Coronary artery (tissue), 2 donors: ENCODE measurements around the gene NNMT.

Experiments
- DNase-seq: peaks from one replicate; pipeline ENCODE4 v3.0.0-alpha.2; 2017; ENCODE audit warnings: low spot score
- H3K27ac ChIP-seq, 2 donors: fragments of 200-600 bp; sonication (generic); one replicate each; pipeline ENCODE4 v1.5.1; 2016 to 2019
- H3K4me3 ChIP-seq: fragments of 200-600 bp; sonication (generic); 2 replicates; pipeline ENCODE4 v1.5.1; 2016; ENCODE audit warnings: mild to moderate bottlenecking, moderate library complexity
- TF ChIP-seq, protein P1 (sequence below): fragments of 200-600 bp; sonication (generic); IDR thresholded peaks from one replicate; pipeline ENCODE4 v1.5.1; 2019; ENCODE audit warnings: antibody characterized with exemption

The NNMT gene

DNA sequence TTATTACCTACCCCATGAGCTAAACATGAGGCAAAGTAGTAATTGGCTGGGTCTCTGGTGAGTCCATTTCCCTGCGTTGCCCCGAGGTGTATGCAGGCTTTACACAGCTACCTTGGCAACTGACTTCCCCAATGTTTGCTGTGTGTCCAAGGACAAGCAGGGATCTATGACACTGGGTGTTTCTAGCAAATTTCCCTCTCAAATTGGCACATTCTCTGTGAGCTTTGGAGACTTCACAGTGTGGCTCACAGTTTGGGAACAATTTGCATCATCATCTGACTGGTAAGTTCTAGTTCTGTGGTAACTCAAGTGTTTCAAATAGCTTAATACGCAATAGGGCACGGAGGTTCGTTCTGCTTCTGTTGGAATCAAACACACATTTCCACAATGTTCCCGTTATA, 12.5 kb downstream of the NNMT start:
- DNase-seq, result peak; percentile 87
- H3K4me3 ChIP-seq, result peak overlapping the region; percentile 65
- H3K27ac ChIP-seq, result peak overlapping the region; percentile 80 to 91
- TF ChIP-seq, protein P1, sequence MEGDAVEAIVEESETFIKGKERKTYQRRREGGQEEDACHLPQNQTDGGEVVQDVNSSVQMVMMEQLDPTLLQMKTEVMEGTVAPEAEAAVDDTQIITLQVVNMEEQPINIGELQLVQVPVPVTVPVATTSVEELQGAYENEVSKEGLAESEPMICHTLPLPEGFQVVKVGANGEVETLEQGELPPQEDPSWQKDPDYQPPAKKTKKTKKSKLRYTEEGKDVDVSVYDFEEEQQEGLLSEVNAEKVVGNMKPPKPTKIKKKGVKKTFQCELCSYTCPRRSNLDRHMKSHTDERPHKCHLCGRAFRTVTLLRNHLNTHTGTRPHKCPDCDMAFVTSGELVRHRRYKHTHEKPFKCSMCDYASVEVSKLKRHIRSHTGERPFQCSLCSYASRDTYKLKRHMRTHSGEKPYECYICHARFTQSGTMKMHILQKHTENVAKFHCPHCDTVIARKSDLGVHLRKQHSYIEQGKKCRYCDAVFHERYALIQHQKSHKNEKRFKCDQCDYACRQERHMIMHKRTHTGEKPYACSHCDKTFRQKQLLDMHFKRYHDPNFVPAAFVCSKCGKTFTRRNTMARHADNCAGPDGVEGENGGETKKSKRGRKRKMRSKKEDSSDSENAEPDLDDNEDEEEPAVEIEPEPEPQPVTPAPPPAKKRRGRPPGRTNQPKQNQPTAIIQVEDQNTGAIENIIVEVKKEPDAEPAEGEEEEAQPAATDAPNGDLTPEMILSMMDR, result no peak

DNA sequence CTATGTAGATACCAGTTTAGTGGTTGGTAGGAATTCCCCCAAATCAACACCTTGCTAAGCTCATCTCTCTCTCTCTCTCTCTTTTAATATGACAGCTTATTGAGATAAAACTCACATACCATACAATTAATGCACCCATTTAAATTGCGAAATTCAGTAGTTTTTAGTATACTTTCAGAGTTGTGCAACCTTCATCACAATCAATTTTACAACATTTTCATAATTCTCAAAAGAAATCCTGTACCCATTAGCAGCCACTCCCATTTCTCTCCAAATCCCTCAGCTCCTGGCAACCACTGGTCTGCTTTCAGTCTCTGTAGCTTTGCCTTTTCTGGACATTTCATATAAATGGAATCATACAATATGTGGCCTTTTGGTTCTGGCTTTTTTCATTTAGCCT, 13.3 kb downstream of the NNMT start:
- TF ChIP-seq, protein P1, result no peak
- DNase-seq, result no peak
- H3K4me3 ChIP-seq, result peak overlapping the region; percentile 65
- peak overlapping the region; percentile 80 to 91 for H3K27ac ChIP-seq

DNA sequence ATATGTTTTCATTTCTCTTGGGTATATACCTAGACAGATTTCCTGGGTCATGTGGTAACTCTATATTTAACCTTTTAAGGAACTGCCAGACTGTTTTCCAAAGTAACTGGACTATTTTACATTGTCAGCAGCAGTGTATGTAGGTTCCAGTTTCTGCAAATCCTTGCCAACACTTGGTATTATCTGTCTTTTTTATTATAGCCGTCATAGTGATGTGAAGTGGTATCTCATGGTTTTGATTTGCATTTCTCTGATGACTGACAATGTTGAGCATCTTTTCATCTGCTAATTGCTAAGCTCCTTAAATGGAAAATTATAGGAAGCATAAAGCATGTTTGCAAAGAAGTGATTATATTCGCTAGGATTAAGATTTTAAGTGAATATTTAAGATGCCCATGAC, 13.9 kb downstream of the NNMT start:
- TF ChIP-seq, protein P1, result no peak
- no peak for DNase-seq
- Histone ChIP-seq H3K27ac (peak overlapping the region; percentile 80 to 91), H3K4me3 (peak overlapping the region; percentile 65)

DNA sequence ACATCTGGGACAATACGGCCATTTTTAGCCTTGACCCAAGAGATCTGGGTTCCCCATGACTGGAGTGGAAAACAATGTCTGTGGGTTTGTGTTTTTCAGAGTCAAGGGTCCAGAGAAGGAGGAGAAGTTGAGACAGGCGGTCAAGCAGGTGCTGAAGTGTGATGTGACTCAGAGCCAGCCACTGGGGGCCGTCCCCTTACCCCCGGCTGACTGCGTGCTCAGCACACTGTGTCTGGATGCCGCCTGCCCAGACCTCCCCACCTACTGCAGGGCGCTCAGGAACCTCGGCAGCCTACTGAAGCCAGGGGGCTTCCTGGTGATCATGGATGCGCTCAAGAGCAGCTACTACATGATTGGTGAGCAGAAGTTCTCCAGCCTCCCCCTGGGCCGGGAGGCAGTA, 15.7 kb downstream of the NNMT start:
- no peak for DNase-seq
- peak overlapping the region in 1 of 2 donors; percentile 55 for H3K27ac ChIP-seq
- peak overlapping the region; percentile 40 for H3K4me3 ChIP-seq
- TF ChIP-seq, protein P1, result no peak

DNA sequence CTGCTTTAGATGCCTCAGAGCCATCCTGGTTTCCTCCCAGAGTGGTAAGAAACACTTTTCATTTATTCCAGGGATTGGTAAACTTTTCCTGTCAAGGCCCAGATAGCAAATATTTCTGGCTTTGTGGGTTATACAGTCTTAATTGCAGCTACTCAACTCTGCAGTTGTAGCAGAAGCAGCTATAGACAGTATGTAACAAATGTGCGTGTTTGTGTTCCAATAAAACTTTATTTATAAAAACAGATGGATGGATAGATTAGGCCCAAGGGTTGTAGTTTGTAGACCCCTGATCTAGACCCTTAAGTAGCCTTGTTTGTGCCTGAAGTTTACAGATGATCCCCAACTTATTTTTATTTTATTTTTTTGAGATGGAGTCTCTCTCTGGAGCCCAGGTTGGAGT, 17.9 kb downstream of the NNMT start:
- TF ChIP-seq, protein P1, result no peak
- peak overlapping the region in 1 of 2 donors; percentile 43 for H3K27ac ChIP-seq
- DNase-seq, result no peak
- H3K4me3 ChIP-seq, result no peak overlapping the region

DNA sequence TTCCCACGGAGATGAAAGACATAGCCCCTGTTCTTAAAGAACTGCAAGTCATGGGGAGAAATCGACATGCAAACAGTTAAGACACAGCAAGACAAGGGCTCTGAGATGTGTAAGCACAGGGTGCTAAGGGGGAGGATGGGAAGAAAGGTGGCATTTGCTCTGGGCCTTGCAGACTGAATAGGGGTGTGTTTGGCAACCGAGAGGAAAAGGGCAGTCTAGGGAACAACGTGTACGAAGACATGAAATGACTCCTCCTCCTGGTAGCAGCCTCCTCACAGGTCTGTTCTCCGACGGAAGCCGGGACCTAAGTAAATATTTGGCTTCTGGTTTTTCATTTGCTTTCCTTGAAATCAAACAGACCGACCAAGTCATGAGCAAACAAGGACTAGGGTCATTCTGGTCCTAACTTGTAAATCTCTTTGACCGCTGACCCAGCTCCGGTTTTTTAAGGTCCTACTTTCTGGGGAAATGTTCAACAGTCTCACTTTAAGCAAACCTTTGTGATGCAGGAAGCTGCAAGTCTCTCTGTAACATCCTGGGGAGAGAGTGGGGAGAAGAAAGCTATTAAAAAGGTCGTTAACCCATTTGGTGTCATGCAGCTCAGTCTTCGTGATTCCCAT, 19.7 kb downstream of the NNMT start:
- no peak for DNase-seq
- TF ChIP-seq, protein P1, result no peak
- Histone ChIP-seq H3K4me3 (no peak overlapping the region), H3K27ac (peak overlapping the region in 1 of 2 donors; percentile 42)

DNA sequence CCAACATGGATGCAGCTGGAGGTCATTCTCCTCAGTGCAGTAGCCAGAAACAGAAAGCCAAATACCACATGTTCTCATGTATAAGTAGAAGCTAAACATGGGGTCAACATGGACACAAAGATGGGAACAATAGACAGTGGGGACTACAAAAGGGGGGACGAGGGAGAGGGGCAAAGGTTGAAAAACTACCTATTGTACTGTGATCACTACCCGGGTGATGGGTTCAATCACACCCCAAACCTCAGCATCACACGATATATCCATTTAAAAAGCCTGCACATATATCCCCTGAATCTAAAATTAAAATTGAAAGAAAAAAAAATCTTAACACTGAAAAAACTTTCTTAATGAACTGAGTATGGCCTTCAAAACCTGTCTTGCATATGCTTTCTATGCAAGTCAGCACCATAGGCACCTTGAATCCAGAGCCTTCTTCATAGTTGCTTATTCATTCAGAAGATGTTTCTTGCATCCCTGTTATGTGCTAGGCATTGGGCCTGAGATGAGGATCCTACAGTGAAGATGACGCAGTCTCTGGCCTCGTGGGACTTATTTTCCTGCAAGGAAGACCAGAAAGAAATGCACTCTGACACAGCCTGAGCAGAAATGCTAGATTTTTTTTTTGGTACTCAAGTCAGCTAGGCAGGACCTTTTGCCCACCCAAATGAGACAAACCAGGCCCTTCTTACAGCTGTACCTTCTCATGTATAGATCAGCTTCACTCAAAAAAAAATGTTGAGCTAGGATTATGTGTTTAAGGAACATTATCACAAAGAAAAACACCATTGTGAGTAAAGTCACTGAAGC, 21.0 kb downstream of the NNMT start:
- TF ChIP-seq, protein P1, result no peak
- no peak overlapping the region for H3K4me3 ChIP-seq
- no peak for DNase-seq
- H3K27ac ChIP-seq, result peak overlapping the region; percentile 18 to 42
